Chondrocyte (in vitro differentiated cells): Measurements from ENCODE around the gene CDH12. TPM values are rescaled to one million over a fixed set of nuclear protein-coding genes. Genes with fewer than 3 reads are reported as not detected.
"Not testable (repeated sequence)": the region's sequence is repeated elsewhere in the genome, so short reads cannot be mapped to it uniquely, and the experiment has no call there.

Experiments used
- DNase-seq: peaks from one replicate; pipeline ENCODE4 v3.0.0; 2021; ENCODE audit warnings: mixed read lengths, low spot score
- H3K27ac Mint-ChIP-seq: one replicate; pipeline ENCODE4 v1.8.0; 2021; ENCODE audit warnings: mild to moderate bottlenecking, moderate library complexity, mixed read lengths; ENCODE audit not compliant: unreplicated experiment
- H3K27me3 Mint-ChIP-seq: 2 replicates; pipeline ENCODE4 v1.8.0; 2021; ENCODE audit warnings: low read depth, mixed read lengths
- H3K36me3 Mint-ChIP-seq: 2 replicates; pipeline ENCODE4 v1.8.0; 2021; ENCODE audit warnings: low read depth, mixed read lengths
- H3K4me1 Mint-ChIP-seq: 2 replicates; pipeline ENCODE4 v1.8.0; 2021; ENCODE audit warnings: low read depth, mild to moderate bottlenecking, mixed read lengths
- H3K4me3 Mint-ChIP-seq: one replicate; pipeline ENCODE4 v1.8.0; 2021; ENCODE audit warnings: mild to moderate bottlenecking, moderate library complexity, mixed read lengths; ENCODE audit not compliant: unreplicated experiment
- H3K9me3 Mint-ChIP-seq: 2 replicates; pipeline ENCODE4 v1.8.0; 2021; ENCODE audit warnings: low read depth, mixed read lengths
- CTCF ChIP-seq: fragments of 200-600 bp; sonication (generic); IDR thresholded peaks from 2 replicates; pipeline ENCODE4 v1.5.0; 2021; ENCODE audit warnings: antibody characterized with exemption, mild to moderate bottlenecking, moderate library complexity
- total RNA-seq: library from RNA; stranded (reverse); gene quantifications from 3 replicates; pipeline ENCODE4 v1.2.1, GENCODE V29; 2021

CDH12 gene
- total RNA-seq, 1 donor from 2014 or later, result not detected

DNA sequence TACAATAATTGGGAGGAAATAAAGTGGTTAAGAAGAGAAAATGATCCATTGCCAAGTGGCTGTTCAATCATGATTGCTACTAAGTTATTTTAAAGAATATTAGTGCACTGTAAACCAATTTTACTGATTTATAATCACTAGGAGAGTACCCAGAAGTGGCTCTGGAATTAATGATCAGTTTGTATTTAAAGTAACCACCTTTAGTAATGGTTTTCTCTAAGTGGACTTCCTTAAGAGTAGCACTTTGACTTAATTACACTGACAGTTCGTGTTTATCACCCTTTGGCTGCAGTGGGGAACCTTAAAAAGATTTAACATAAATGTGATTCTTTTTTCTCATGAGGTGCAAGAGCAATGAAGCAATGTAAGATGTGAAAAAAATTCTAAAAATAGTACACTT, 310.8 kb downstream of the CDH12 start:
- Mint-ChIP-seq H3K27ac (no peak overlapping the region), H3K9me3 (peaks cover 4% of the 10 kb centered on the region), H3K27me3 (peaks cover 2% of the 10 kb centered on the region), H3K4me3 (no peak overlapping the region), H3K4me1 (no peaks in the 10 kb centered on the region), H3K36me3 (no peaks in the 10 kb centered on the region)
- TF ChIP-seq CTCF, result no peak
- DNase-seq, result no peak

DNA sequence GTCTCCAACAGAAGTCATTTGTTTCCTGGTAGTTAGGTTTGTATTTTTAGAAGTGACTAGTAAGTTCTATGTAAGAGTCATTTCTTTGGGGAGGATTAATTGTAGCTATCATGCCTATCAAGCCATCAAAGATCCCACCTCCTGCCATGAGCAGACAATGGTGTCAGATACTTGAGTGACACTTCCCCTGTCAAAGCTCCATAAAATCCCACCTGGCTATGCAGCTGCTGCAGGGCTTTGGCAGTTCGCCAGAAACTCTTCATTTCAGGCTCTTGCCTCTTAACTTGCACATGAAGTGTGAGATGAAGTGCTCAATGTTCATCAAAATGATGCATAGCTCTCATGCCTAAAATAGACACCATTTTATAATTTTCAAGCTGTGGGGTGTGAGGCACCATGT, 312.1 kb downstream of the CDH12 start:
- no peak for TF ChIP-seq CTCF
- Mint-ChIP-seq H3K4me3 (no peak overlapping the region), H3K4me1 (no peaks in the 10 kb centered on the region), H3K36me3 (no peaks in the 10 kb centered on the region), H3K27me3 (peaks cover 3% of the 10 kb centered on the region), H3K27ac (no peak overlapping the region), H3K9me3 (peaks cover 6% of the 10 kb centered on the region)
- DNase-seq, result no peak

DNA sequence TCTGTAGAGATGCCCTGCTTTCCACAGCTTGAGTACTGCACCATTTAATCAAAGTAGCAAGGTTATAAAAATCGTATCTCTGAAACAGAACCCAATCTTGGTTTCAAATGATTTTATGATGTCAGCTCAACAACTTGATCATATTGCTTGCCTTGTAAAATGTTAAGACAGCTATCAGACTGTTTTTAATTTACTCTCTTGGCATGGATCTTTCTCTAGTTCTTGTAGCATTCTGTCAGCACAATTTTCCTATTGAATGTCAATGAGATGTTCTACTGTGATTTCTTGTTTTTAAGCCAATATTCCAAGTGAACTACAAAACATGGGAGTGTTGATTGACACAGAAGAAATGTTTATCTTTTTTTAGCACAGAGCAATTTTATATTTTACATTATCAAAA, 313.4 kb downstream of the CDH12 start:
- DNase-seq, result no peak
- TF ChIP-seq CTCF, result no peak
- Mint-ChIP-seq H3K27me3 (peaks cover 3% of the 10 kb centered on the region), H3K4me1 (no peaks in the 10 kb centered on the region), H3K4me3 (no peak overlapping the region), H3K27ac (no peak overlapping the region), H3K9me3 (peaks cover 6% of the 10 kb centered on the region), H3K36me3 (no peaks in the 10 kb centered on the region)

GRCh38 chr5:22531986-22532385, 321.2 kb downstream of the CDH12 start:
- Mint-ChIP-seq H3K27me3 (peaks cover 10% of the 10 kb centered on the region), H3K27ac (no peak overlapping the region), H3K9me3 (no peaks in the 10 kb centered on the region), H3K4me3 (no peak overlapping the region), H3K4me1 (no peaks in the 10 kb centered on the region), H3K36me3 (no peaks in the 10 kb centered on the region)
- no peak for TF ChIP-seq CTCF
- no peak for DNase-seq

DNA sequence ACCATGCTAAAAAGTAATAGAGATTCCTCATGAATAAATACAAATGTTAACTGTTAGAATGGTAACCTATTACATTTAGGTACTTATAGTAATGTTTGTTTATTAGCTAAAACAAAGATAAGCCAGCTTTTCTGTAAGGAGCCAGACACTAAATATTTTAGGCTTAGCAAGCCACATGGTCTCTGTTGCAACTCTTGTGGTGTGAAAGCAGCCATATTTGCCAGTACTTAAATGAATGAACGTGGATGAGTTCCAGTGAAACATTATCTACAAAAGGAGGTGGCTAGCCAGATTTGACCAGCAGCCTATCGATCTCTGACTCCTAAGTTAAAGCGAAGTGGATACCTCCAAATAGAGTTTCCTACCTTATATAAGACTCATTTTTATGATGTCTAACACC, 331.6 kb downstream of the CDH12 start:
- no peaks in the 10 kb centered on the region for H3K27me3 Mint-ChIP-seq

DNA sequence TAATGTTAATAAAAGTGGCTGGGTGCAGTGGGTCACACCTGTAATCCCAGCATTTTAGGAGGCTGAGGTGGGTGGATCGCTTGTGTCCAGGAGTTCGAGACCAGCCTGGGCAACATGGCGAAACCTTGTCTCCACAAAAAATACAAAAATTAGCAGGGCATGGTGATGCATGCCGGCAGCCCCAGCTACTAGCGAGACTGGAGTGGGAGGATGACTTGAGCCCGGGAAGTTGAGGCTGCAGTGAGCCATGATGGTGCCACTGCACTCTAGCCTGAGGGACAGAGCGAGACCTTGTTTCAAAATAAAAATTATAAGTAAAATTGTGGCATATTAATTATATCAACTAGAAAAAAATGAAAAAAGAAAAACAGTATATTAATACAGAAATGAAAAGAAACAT, 336.6 kb downstream of the CDH12 start:
- not testable (repeated sequence) for H3K4me1 Mint-ChIP-seq, H3K27ac Mint-ChIP-seq, H3K27me3 Mint-ChIP-seq, H3K9me3 Mint-ChIP-seq, DNase-seq, H3K36me3 Mint-ChIP-seq, H3K4me3 Mint-ChIP-seq

More for the DNA sequence above, 331.6 kb downstream of the CDH12 start:
- no peak for TF ChIP-seq CTCF
- Mint-ChIP-seq H3K36me3 (no peaks in the 10 kb centered on the region), H3K4me1 (no peaks in the 10 kb centered on the region), H3K27ac (no peak overlapping the region), H3K4me3 (no peak overlapping the region), H3K9me3 (peaks cover 4% of the 10 kb centered on the region)
- DNase-seq, result no peak
